H9 (cell line): Measurements from ENCODE around the gene ATP13A4. TPM values are rescaled to one million over a fixed set of nuclear protein-coding genes. Genes with fewer than 3 reads are reported as not detected.

Experiments used
- DNase-seq: peaks from one replicate; pipeline ENCODE4 v3.0.0-alpha.2; 2017
- H2AFZ ChIP-seq: one replicate; pipeline ENCODE4 v1.6.1; 2013; ENCODE audit warnings: mild to moderate bottlenecking, low read length, control low read depth, moderate library complexity
- H2AK5ac ChIP-seq: 2 replicates; pipeline ENCODE4 v1.6.1; 2013; ENCODE audit warnings: low read length, control low read depth, mixed read lengths; ENCODE audit not compliant: insufficient read length
- H2BK120ac ChIP-seq: one replicate; pipeline ENCODE4 v1.6.1; 2013; ENCODE audit warnings: low read depth, mild to moderate bottlenecking, low read length, control low read depth, inconsistent platforms; ENCODE audit not compliant: poor library complexity, severe bottlenecking
- H2BK12ac ChIP-seq: 2 replicates; pipeline ENCODE4 v1.6.1; 2013; ENCODE audit warnings: low read length, control low read depth, mixed read lengths, low read depth; ENCODE audit not compliant: insufficient read length
- H2BK15ac ChIP-seq: 2 replicates; pipeline ENCODE4 v1.6.1; 2013; ENCODE audit warnings: low read depth, low read length, control low read depth
- H2BK20ac ChIP-seq: one replicate; pipeline ENCODE4 v1.6.1; 2013; ENCODE audit warnings: low read depth, mild to moderate bottlenecking, low read length, control low read depth, inconsistent platforms; ENCODE audit not compliant: poor library complexity, severe bottlenecking
- H2BK5ac ChIP-seq: 2 replicates; pipeline ENCODE4 v1.6.1; 2013; ENCODE audit warnings: low read length, control low read depth, mixed read lengths; ENCODE audit not compliant: insufficient read length
- H3K14ac ChIP-seq: 2 replicates; pipeline ENCODE4 v1.6.1; 2013; ENCODE audit warnings: low read length, control low read depth; ENCODE audit not compliant: insufficient read depth
- H3K18ac ChIP-seq: 2 replicates; pipeline ENCODE4 v1.6.1; 2013; ENCODE audit warnings: low read depth, mild to moderate bottlenecking, mixed read lengths, low read length, control low read depth; ENCODE audit not compliant: insufficient read length
- H3K23ac ChIP-seq: 2 replicates; pipeline ENCODE4 v1.6.1; 2013; ENCODE audit warnings: low read length, control low read depth, mixed read lengths, low read depth; ENCODE audit not compliant: insufficient read length
- H3K23me2 ChIP-seq: 2 replicates; pipeline ENCODE4 v1.6.1; 2013; ENCODE audit warnings: low read depth, mild to moderate bottlenecking, mixed read lengths, low read length, control low read depth; ENCODE audit not compliant: insufficient read length, poor library complexity, severe bottlenecking
- H3K27ac ChIP-seq: 2 replicates; pipeline ENCODE4 v1.5.1; 2013; ENCODE audit warnings: low read length, control low read depth, mixed read lengths, low read depth; ENCODE audit not compliant: insufficient read length
- H3K27me3 ChIP-seq: 2 replicates; pipeline ENCODE4 v1.6.1; 2013; ENCODE audit warnings: low read length, control low read depth, inconsistent platforms; ENCODE audit not compliant: insufficient read depth
- H3K4ac ChIP-seq: 2 replicates; pipeline ENCODE4 v1.6.1; 2013; ENCODE audit warnings: low read depth, mild to moderate bottlenecking, control low read depth, inconsistent platforms, low read length, moderate library complexity
- H3K4me1 ChIP-seq: 2 replicates; pipeline ENCODE4 v1.6.1; 2013; ENCODE audit warnings: low read length, control low read depth, inconsistent platforms; ENCODE audit not compliant: insufficient read depth
- H3K4me2 ChIP-seq: 2 replicates; pipeline ENCODE4 v1.6.1; 2013; ENCODE audit warnings: low read length, control low read depth, mixed read lengths; ENCODE audit not compliant: insufficient read length, insufficient read depth
- H3K56ac ChIP-seq: 2 replicates; pipeline ENCODE4 v1.6.1; 2013; ENCODE audit warnings: low read depth, mild to moderate bottlenecking, mixed read lengths, low read length, control low read depth; ENCODE audit not compliant: insufficient read length
- H3K79me1 ChIP-seq: 2 replicates; pipeline ENCODE4 v1.6.1; 2013; ENCODE audit warnings: low read depth, mild to moderate bottlenecking, moderate library complexity, low read length, control low read depth, inconsistent platforms; ENCODE audit not compliant: insufficient read depth, poor library complexity, severe bottlenecking
- H3K79me2 ChIP-seq: 2 replicates; pipeline ENCODE4 v1.6.1; 2013; ENCODE audit warnings: low read length, control low read depth, inconsistent platforms; ENCODE audit not compliant: insufficient read depth
- H3K9ac ChIP-seq: 2 replicates; pipeline ENCODE4 v1.6.1; 2013; ENCODE audit warnings: low read length, control low read depth, mixed read lengths; ENCODE audit not compliant: insufficient read length; ENCODE audit errors: extremely low read depth
- H3K9me3 ChIP-seq: one replicate; pipeline ENCODE4 v1.6.1; 2013; ENCODE audit warnings: low read depth, low read length, inconsistent platforms; ENCODE audit not compliant: control insufficient read depth
- H3T11ph ChIP-seq: one replicate; pipeline ENCODE4 v1.6.1; 2013; ENCODE audit warnings: mild to moderate bottlenecking, low read length, control low read depth, inconsistent platforms
- H4K20me1 ChIP-seq: one replicate; pipeline ENCODE4 v1.6.1; 2013; ENCODE audit not compliant: control insufficient read depth, insufficient read length, insufficient read depth
- H4K5ac ChIP-seq: 2 replicates; pipeline ENCODE4 v1.6.1; 2013; ENCODE audit warnings: low read depth, mild to moderate bottlenecking, mixed read lengths, low read length, control low read depth; ENCODE audit not compliant: insufficient read length
- H4K8ac ChIP-seq: replicated peaks from 2 replicates; pipeline ENCODE4 v1.6.1; 2013; ENCODE audit warnings: low read length, control low read depth, mixed read lengths, low read depth; ENCODE audit not compliant: insufficient read length
- H4K91ac ChIP-seq: 2 replicates; pipeline ENCODE4 v1.6.1; 2013; ENCODE audit warnings: low read depth, mild to moderate bottlenecking, moderate library complexity, mixed read lengths, low read length, control low read depth; ENCODE audit not compliant: insufficient read length
- H3K27ac Mint-ChIP-seq, 3 experiments: 2 replicates in 2 of 3; 3 replicates in 1 of 3; pipeline ENCODE4 v1.8.0; 2020 to 2021; ENCODE audit warnings: mixed read lengths in 3 of 3, mild to moderate bottlenecking in 1 of 3, moderate library complexity in 1 of 3
- H3K27me3 Mint-ChIP-seq: 2 replicates; pipeline ENCODE4 v1.8.0; 2021; ENCODE audit warnings: low read depth, mild to moderate bottlenecking, moderate library complexity, mixed read lengths
- H3K36me3 Mint-ChIP-seq, 3 experiments: 2 replicates in 2 of 3; 3 replicates in 1 of 3; pipeline ENCODE4 v1.8.0; 2020 to 2021; ENCODE audit warnings: low read depth in 3 of 3, mixed read lengths in 3 of 3; ENCODE audit not compliant: insufficient read depth in 1 of 3
- H3K4me1 Mint-ChIP-seq, 2 experiments: 2 replicates each; pipeline ENCODE4 v1.8.0; 2020; ENCODE audit warnings: mixed read lengths in 2 of 2
- H3K4me3 Mint-ChIP-seq, 2 experiments: 2 replicates in 1 of 2; 3 replicates in 1 of 2; pipeline ENCODE4 v1.8.0; 2020 to 2021; ENCODE audit warnings: mild to moderate bottlenecking in 2 of 2, mixed read lengths in 2 of 2, moderate library complexity in 1 of 2
- H3K9me3 Mint-ChIP-seq, 2 experiments: 2 replicates in 1 of 2; 3 replicates in 1 of 2; pipeline ENCODE4 v1.8.0; 2020; ENCODE audit warnings: mild to moderate bottlenecking in 2 of 2, mixed read lengths in 2 of 2, moderate library complexity in 1 of 2
- CTCF ChIP-seq: fragments of 200-600 bp; sonication (generic); conservative IDR thresholded peaks from 3 replicates; pipeline ENCODE4 v1.8.0; 2021; ENCODE audit warnings: antibody characterized with exemption, mild to moderate bottlenecking
- WGBS: extraction: QIAGEN DNeasy Blood & Tissue Kit; methylation state at CpG from one replicate; pipeline ENCODE4 v1.1.7; 2013; ENCODE audit warnings: missing lambda C conversion rate, low lambda C conversion rate, mixed read lengths; ENCODE audit not compliant: insufficient read length; ENCODE audit errors: extremely low coverage; 5-methylcytosine and 5-hydroxymethylcytosine counted together
- total RNA-seq: library from RNA; stranded (reverse); gene quantifications from 2 replicates; pipeline ENCODE4 v1.2.1, GENCODE V29; 2021

Gene ATP13A4
- total RNA-seq, 1 experiment from 2014 or later = 0.13 TPM

- H3K27ac Mint-ChIP-seq = no peak overlapping the region
- no peak for DNase-seq
- Histone ChIP-seq H2AK5ac (no peak overlapping the region), H2BK5ac (no peak overlapping the region), H2BK120ac (no peak overlapping the region), H3K27me3 (no peaks in the 10 kb centered on the region), H3K27ac (no peak overlapping the region), H4K8ac (no peak overlapping the region), H4K20me1 (no peaks in the 10 kb centered on the region), H2BK12ac (no peak overlapping the region), H3K79me1 (no peaks in the 10 kb centered on the region), H2BK15ac (no peak overlapping the region), H3K4me1 (no peaks in the 10 kb centered on the region), H3K56ac (no peak overlapping the region), H3K23ac (no peak overlapping the region), H3T11ph (no peak overlapping the region), H3K14ac (no peak overlapping the region), H3K4ac (no peak overlapping the region), H2AFZ (no peak overlapping the region), H2BK20ac (no peak overlapping the region), H4K5ac (no peak overlapping the region), H3K79me2 (no peaks in the 10 kb centered on the region), H3K18ac (no peak overlapping the region), H4K91ac (no peak overlapping the region), H3K23me2 (no peaks in the 10 kb centered on the region), H3K4me2 (no peak overlapping the region), H3K9ac (no peak overlapping the region), H3K9me3 (no peaks in the 10 kb centered on the region)
- WGBS = no CpG with 5 or more reads among the region's 6 CpGs
- no peak for TF ChIP-seq CTCF
- no peaks in the 10 kb centered on the region for H3K27me3 Mint-ChIP-seq
- H3K9me3 Mint-ChIP-seq = no peaks in the 10 kb centered on the region
- no peaks in the 10 kb centered on the region for H3K36me3 Mint-ChIP-seq
- H3K4me3 Mint-ChIP-seq = no peak overlapping the region
- no peaks in the 10 kb centered on the region for H3K4me1 Mint-ChIP-seq
These were observed 64.7 kb downstream of the ATP13A4 start for GRCh38 chr3:193489949-193490348.
